ENCODE measurements around the gene HDAC3. TPM values are rescaled to one million over a fixed set of nuclear protein-coding genes. Genes with fewer than 3 reads are reported as not detected.
A peak's percentile ranks its signal among the peaks of the same experiment; 100 is the strongest.

The HDAC3 gene
- total RNA-seq, 1 experiment from 2014 or later, result 76.0 TPM

GRCh38 chr5:141681695-141682641 lies 45.3 kb upstream of the HDAC3 start, which contains the start of gene ARAP3:
Gene ARAP3, minus strand, starts transcription at chr5:141682230. Its CDS starts 1,744 bp downstream, at chr5:141680486.
- ChIA-PET CTCF (interaction anchor here (0.6 kb wide), 1 partner anchor 118 kb away, joined by 4 read pairs; no protein-coding TSS in a partner anchor), POLR2A (ENCODE audit: unreplicated experiment) (no interaction called here)
- no peaks in the 10 kb centered on the region for H3K27me3 ChIP-seq (ENCODE audit: insufficient read depth, low read depth)
- peak within 1 kb of the TSS; percentile 76 for H2AFZ ChIP-seq
- H3K9me3 ChIP-seq (ENCODE audit: insufficient read depth, low read depth), result no peaks in the 10 kb centered on the region
- H3K4me3 ChIP-seq, result peak within 1 kb of the TSS; percentile 68
- H3K27ac ChIP-seq, result peak within 1 kb of the TSS; percentile 89
- peaks cover 26% of the 10 kb centered on the region for H3K79me2 ChIP-seq (ENCODE audit: low read depth)
- H3K9me2 ChIP-seq (ENCODE audit: insufficient read depth), result no peaks in the 10 kb centered on the region
- intact Hi-C loops (cut with micrococcal nuclease; ENCODE audit: unreplicated experiment), result loop anchor here (10.0 kb wide), 1 partner anchor 873 kb away; no protein-coding TSS in a partner anchor
- H3K36me3 ChIP-seq (ENCODE audit: low read depth), result no peaks in the 10 kb centered on the region; the same call in 1 of the 2 replicates
- DNase-seq, result peak; percentile 74 to 84
- peaks cover 22% of the 10 kb centered on the region for H3K4me1 ChIP-seq (replicated peaks; ENCODE audit: insufficient read depth)
- peaks cover 29% of the 10 kb centered on the region for H3F3A ChIP-seq (ENCODE audit: insufficient read depth, low read depth)
- BruUV-seq (replicated peaks), result TSS peak; percentile 30
- H3K4me2 ChIP-seq, result peak within 1 kb of the TSS; percentile 99
- TF ChIP-seq CTCF (conservative IDR thresholded peaks at IDR 0.05) (no peak), EZH2 (IDR thresholded peaks at IDR 0.05; ENCODE audit: low read depth) (no peak)
- no peaks in the 10 kb centered on the region for H4K20me1 ChIP-seq (ENCODE audit: insufficient read depth)

DNA sequence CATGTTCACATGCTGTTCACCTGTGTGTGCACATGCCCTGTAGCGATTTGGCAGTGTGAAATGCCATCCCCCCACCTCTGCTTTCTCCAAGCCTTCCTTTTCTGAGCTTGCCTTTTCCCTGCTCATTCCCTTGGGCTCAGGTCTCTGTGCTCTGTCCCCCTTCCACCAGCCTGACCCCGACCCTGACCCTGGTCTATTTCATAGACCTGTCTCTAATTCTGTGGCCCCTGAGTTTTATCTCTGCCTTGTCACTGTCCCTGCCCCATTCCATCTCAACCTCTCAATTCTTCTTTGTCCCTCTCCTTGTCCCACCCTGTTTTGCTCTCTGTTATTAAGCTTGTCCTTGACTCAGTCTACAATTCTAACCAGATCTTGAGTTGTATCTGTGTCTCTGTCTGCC lies 44.6 kb upstream of the HDAC3 start:
- CTCF ChIA-PET, result no interaction called here
- Histone ChIP-seq H2AFZ (peak overlapping the region; percentile 76), H3K9me2 (ENCODE audit: insufficient read depth) (no peaks in the 10 kb centered on the region), H3K27ac (peak overlapping the region; percentile 89), H3K4me2 (peak overlapping the region; percentile 99), H3K9me3 (ENCODE audit: insufficient read depth, low read depth) (no peaks in the 10 kb centered on the region), H3K27me3 (ENCODE audit: insufficient read depth, low read depth) (no peaks in the 10 kb centered on the region), H3K79me2 (ENCODE audit: low read depth) (peaks cover 26% of the 10 kb centered on the region), H3K4me3 (peak overlapping the region; percentile 68), H3K36me3 (ENCODE audit: low read depth) (no peaks in the 10 kb centered on the region; the same call in 1 of the 2 replicates), H3F3A (ENCODE audit: insufficient read depth, low read depth) (peaks cover 34% of the 10 kb centered on the region), H4K20me1 (ENCODE audit: insufficient read depth) (no peaks in the 10 kb centered on the region), H3K4me1 (replicated peaks; ENCODE audit: insufficient read depth) (peaks cover 22% of the 10 kb centered on the region)
- DNase-seq, result no peak
- POLR2A ChIA-PET (ENCODE audit: unreplicated experiment), result no interaction called here
- BruUV-seq (replicated peaks), result TSS peak; percentile 92
- TF ChIP-seq CTCF (conservative IDR thresholded peaks at IDR 0.05), result no peak
- no peak for TF ChIP-seq EZH2 (IDR thresholded peaks at IDR 0.05; ENCODE audit: low read depth)
- intact Hi-C loops (cut with micrococcal nuclease; ENCODE audit: unreplicated experiment), result loop anchor here (10.0 kb wide), 1 partner anchor 874 kb away; no protein-coding TSS in a partner anchor

DNA sequence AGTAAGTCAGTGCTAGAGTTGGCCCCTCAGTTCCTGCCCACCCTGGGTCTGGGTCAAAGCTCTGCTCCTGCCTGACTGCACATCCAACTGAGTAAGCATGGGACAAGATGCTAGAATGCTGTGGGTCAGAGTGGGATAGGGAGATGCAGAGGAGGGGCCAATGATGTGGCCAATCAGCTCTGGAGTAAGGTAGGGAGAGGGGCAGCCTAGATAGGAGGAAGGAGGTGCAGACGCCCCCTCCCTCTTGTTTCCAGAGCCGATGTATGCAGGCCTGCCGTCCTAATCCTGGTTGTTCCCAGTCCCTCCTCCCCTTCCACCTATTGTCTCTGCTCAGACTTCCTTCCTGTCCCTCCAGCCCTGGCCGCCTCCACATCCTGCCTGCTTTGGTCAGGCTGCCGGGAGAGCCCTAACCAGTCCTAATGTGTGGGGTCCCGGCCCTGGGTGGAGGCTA lies 44.1 kb upstream of the HDAC3 start:
- peak overlapping the region; percentile 89 for H3K27ac ChIP-seq
- peak overlapping the region; percentile 76 for H2AFZ ChIP-seq
- peak overlapping the region; percentile 68 for H3K4me3 ChIP-seq
- peaks cover 34% of the 10 kb centered on the region for H3F3A ChIP-seq (ENCODE audit: insufficient read depth, low read depth)
- POLR2A ChIA-PET (ENCODE audit: unreplicated experiment), result no interaction called here
- DNase-seq, result peak in 1 of 2 experiments; percentile 46
- H3K27me3 ChIP-seq (ENCODE audit: insufficient read depth, low read depth), result no peaks in the 10 kb centered on the region
- peaks cover 26% of the 10 kb centered on the region for H3K79me2 ChIP-seq (ENCODE audit: low read depth)
- intact Hi-C loops (cut with micrococcal nuclease; ENCODE audit: unreplicated experiment), result loop anchor here (10.0 kb wide), 1 partner anchor 874 kb away; no protein-coding TSS in a partner anchor
- H4K20me1 ChIP-seq (ENCODE audit: insufficient read depth), result no peaks in the 10 kb centered on the region
- H3K4me2 ChIP-seq, result peak overlapping the region; percentile 99
- H3K4me1 ChIP-seq (replicated peaks; ENCODE audit: insufficient read depth), result peaks cover 22% of the 10 kb centered on the region
- no TSS peak for BruUV-seq (replicated peaks)
- H3K9me2 ChIP-seq (ENCODE audit: insufficient read depth), result no peaks in the 10 kb centered on the region
- CTCF ChIA-PET, result no interaction called here
- H3K9me3 ChIP-seq (ENCODE audit: insufficient read depth, low read depth), result no peaks in the 10 kb centered on the region
- TF ChIP-seq EZH2 (IDR thresholded peaks at IDR 0.05; ENCODE audit: low read depth), result no peak
- no peak for TF ChIP-seq CTCF (conservative IDR thresholded peaks at IDR 0.05)
- no peaks in the 10 kb centered on the region; the same call in 1 of the 2 replicates for H3K36me3 ChIP-seq (ENCODE audit: low read depth)

Measured in PC-9 (cell line).